BLaER1 (cell line): Measurements from ENCODE around the gene ZNF544.

Experiments
- H3K27ac ChIP-seq: shearing (Covaris generic); formaldehyde crosslinking; 2 replicates; pipeline ENCODE4 v1.8.1; 2022
- H3K27me3 ChIP-seq: shearing (Covaris generic); formaldehyde crosslinking; 2 replicates; pipeline ENCODE4 v1.8.1; 2022
- H3K36me3 ChIP-seq: shearing (Covaris generic); formaldehyde crosslinking; 2 replicates; pipeline ENCODE4 v1.8.1; 2022
- H3K4me1 ChIP-seq: shearing (Covaris generic); formaldehyde crosslinking; 2 replicates; pipeline ENCODE4 v1.8.1; 2022
- H3K4me2 ChIP-seq: shearing (Covaris generic); formaldehyde crosslinking; 2 replicates; pipeline ENCODE4 v1.8.1; 2022
- H3K4me3 ChIP-seq: shearing (Covaris generic); formaldehyde crosslinking; 2 replicates; pipeline ENCODE4 v1.8.1; 2022
- H3K9ac ChIP-seq: shearing (Covaris generic); formaldehyde crosslinking; 2 replicates; pipeline ENCODE4 v1.8.1; 2022
- H3K9me3 ChIP-seq: shearing (Covaris generic); formaldehyde crosslinking; 2 replicates; pipeline ENCODE4 v1.8.1; 2022
- H4K20me1 ChIP-seq: shearing (Covaris generic); formaldehyde crosslinking; 2 replicates; pipeline ENCODE4 v1.8.1; 2022
- Cebpa-rat ChIP-seq: shearing (Covaris generic); IDR thresholded peaks from 2 replicates; pipeline ENCODE4 v1.8.1; 2022

The ZNF544 gene

DNA sequence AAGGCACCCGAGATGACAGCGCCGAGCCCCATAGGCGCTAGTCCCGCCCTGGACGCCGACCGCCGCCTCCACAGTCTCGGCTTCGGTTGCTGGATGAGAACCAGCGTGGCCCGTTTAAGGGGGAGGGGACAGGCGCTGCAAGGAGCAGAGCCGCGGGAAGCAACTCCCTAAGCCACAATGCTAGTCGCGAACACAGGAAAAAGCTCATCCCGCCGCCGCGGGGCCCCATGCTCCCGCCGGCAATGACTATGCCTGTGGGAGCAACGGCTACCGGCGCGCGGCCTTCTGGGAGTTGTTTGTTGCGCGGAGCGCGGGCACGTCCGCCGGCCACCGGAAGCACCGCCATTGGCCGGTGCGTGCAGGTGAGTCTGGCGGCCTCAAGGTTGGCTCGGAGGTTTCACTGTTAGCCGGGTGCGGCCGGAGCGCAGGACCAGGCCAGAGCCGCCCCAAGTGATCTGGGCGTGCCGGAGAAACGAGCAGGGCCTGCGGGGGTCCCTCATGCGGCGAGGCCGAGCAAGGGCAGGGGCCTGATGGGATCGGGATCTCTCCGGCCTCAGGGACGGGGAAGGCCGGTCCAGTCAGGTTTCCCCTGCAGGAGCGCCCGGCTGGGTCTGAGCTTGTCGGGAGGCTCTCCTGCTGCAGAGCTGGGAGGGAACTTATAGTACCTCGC is at the start of gene ZNF544:
ZNF544 (plus strand) TSS at position 330 of the 670 bp plus-strand sequence. CDS start 15,110 bp downstream, outside the sequence.
- Histone ChIP-seq H3K36me3 (peaks cover 44% of the 10 kb centered on the region), H3K9me3 (peaks cover 79% of the 10 kb centered on the region), H3K27me3 (no peaks in the 10 kb centered on the region), H3K4me2 (peak within 1 kb of the TSS; percentile 95), H3K27ac (peak within 1 kb of the TSS; percentile 92), H3K9ac (peak within 1 kb of the TSS; percentile 90), H3K4me1 (peaks cover 29% of the 10 kb centered on the region), H3K4me3 (peak within 1 kb of the TSS; percentile 90), H4K20me1 (no peaks in the 10 kb centered on the region; the same call in 1 of the 2 replicates)
- TF ChIP-seq Cebpa-rat = no peak

DNA sequence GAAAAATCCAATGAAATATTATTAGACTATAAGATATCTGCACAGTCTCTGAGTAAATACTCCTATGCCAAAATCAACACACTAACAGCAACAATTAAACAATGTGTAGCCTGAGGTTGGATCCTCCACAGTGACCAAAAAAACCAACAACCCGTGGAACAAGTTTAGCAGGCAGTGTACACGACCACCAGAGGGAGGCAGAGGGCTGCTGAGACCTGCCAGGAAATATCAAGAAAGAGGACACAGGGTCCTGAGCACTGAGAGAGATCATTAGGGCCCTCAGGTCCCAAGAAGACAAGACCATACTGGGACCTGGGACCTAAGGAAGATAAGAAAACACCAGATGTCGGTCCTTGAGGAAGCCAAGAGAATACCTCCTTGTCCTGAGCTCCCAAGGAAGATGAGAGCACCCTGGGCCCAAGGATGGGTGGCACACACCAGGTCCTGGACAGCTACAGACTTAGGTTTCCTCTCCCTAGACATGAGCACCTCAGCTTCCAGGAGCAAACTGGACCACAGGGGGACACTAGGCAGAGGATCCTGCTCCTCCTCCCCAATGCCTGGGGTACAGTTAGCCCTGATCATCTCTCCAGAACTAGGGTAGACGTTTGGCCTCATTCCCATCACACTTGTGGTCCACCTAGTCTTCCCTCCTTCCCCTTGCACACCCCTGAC is 46.7 kb upstream of the ZNF544 start:
- Histone ChIP-seq H3K27ac (peak overlapping the region; percentile 99), H3K27me3 (no peaks in the 10 kb centered on the region), H3K9me3 (peaks cover 92% of the 10 kb centered on the region), H3K4me3 (peak overlapping the region; percentile 91), H3K4me2 (peak overlapping the region; percentile 83), H3K36me3 (peaks cover 69% of the 10 kb centered on the region), H4K20me1 (no peaks in the 10 kb centered on the region), H3K9ac (peak overlapping the region; percentile 57), H3K4me1 (peaks cover 11% of the 10 kb centered on the region)
- TF ChIP-seq Cebpa-rat = no peak

GRCh38 chr19:58182577-58182988 is 46.1 kb upstream of the ZNF544 start:
- Histone ChIP-seq H3K9me3 (peaks cover 92% of the 10 kb centered on the region), H4K20me1 (no peaks in the 10 kb centered on the region), H3K27ac (peak overlapping the region; percentile 99), H3K36me3 (peaks cover 72% of the 10 kb centered on the region), H3K4me3 (peak overlapping the region; percentile 91), H3K4me2 (peak overlapping the region; percentile 83), H3K27me3 (no peaks in the 10 kb centered on the region), H3K4me1 (peaks cover 11% of the 10 kb centered on the region), H3K9ac (peak overlapping the region; percentile 95)
- no peak for TF ChIP-seq Cebpa-rat

GRCh38 chr19:58182989-58183816 is 45.5 kb upstream of the ZNF544 start, which contains the start of gene ZNF274:
ZNF274 (plus strand) TSS chr19:58183061; CDS start chr19:58183966, 905 bp downstream.
- Histone ChIP-seq H3K27ac (peak within 1 kb of the TSS; percentile 99), H3K9me3 (peaks cover 92% of the 10 kb centered on the region), H3K27me3 (no peaks in the 10 kb centered on the region), H4K20me1 (no peaks in the 10 kb centered on the region), H3K9ac (peak within 1 kb of the TSS; percentile 95), H3K4me3 (peak within 1 kb of the TSS; percentile 91), H3K36me3 (peaks cover 72% of the 10 kb centered on the region), H3K4me2 (peak within 1 kb of the TSS; percentile 83), H3K4me1 (peaks cover 11% of the 10 kb centered on the region)
- no peak for TF ChIP-seq Cebpa-rat

DNA sequence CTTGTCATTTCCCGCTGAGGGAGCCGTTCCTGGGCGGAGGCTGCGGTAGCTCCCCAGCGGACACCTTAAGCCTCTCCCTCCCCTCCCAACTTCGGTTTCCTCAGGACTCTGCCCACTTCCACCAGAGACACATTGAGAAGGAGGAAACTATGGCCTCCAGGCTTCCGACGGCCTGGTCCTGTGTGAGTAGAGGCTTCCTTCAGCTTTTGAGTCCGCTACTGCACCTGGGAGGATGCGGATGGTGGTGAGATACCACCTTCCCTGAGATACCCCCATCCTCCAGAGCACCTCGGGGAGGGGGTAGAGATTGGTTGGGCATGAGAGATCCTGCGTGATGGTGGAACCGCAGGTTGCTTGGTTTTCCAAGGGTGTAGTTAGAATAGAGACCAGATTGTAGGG is 44.9 kb upstream of the ZNF544 start:
- Histone ChIP-seq H3K27ac (peak overlapping the region; percentile 99), H3K4me3 (peak overlapping the region; percentile 91), H3K9ac (peak overlapping the region; percentile 95), H3K27me3 (no peaks in the 10 kb centered on the region), H4K20me1 (no peaks in the 10 kb centered on the region), H3K36me3 (peaks cover 70% of the 10 kb centered on the region), H3K4me1 (peaks cover 11% of the 10 kb centered on the region), H3K9me3 (peaks cover 91% of the 10 kb centered on the region), H3K4me2 (peak overlapping the region; percentile 83)
- no peak for TF ChIP-seq Cebpa-rat

- Histone ChIP-seq H3K9me3 (peaks cover 100% of the 10 kb centered on the region), H3K36me3 (peaks cover 100% of the 10 kb centered on the region)
- no peak for TF ChIP-seq Cebpa-rat
Observed at GRCh38 chr19:58196901-58197616, 31.7 kb upstream of the ZNF544 start.

DNA sequence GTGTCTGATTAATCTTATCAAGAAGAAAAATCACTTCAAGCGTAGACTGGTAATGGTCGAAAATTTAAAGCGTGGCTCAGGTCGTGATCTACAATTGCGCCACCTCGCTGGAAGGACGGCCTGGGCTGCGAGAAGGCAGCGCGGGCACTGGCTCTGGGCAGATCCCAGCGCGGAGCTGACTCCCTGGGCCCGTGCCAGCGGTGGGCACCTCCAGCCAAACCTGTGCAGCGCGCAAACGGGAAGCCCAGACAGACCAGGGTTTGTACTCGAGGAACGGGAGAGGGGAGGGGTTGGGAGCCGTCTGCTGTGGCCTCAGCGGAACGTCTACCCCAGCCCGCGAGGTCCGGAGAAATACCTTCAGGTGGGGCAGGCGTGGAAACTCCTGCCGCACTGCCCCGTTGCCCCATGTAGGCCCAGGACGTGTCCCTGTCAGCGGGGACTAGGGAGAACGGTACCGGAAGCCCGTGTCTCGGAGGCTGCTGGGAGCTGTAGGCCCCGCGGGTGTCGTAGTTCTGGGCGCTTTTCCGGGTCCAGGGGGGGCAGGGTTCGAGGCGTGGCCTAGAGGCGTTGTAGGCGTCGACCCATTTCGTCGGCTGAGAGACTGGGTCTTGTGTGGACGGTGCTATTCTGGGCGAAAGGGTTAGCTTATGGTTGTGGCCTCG is 24.8 kb upstream of the ZNF544 start:
- H3K9ac ChIP-seq = no peak overlapping the region
- H3K4me2 ChIP-seq = no peak overlapping the region
- peaks cover 3% of the 10 kb centered on the region; the same call in 1 of the 2 replicates for H3K27me3 ChIP-seq

More at GRCh38 chr19:58196901-58197616, 31.7 kb upstream of the ZNF544 start:
- Histone ChIP-seq H3K4me2 (no peak overlapping the region), H3K4me1 (no peaks in the 10 kb centered on the region), H3K4me3 (peak overlapping the region; percentile 41), H3K27me3 (0 out of 2 replicates have a peak, but pooled peaks cover 4% of the 10 kb centered on the region), H3K27ac (no peak overlapping the region), H4K20me1 (no peaks in the 10 kb centered on the region), H3K9ac (no peak overlapping the region)

GRCh38 chr19:58204566-58204965 is 24.1 kb upstream of the ZNF544 start:
- Histone ChIP-seq H4K20me1 (no peaks in the 10 kb centered on the region), H3K4me3 (peak overlapping the region; percentile 49), H3K36me3 (peaks cover 100% of the 10 kb centered on the region), H3K9ac (no peak overlapping the region), H3K27ac (no peak overlapping the region), H3K27me3 (peaks cover 3% of the 10 kb centered on the region; the same call in 1 of the 2 replicates), H3K4me1 (no peaks in the 10 kb centered on the region), H3K9me3 (peaks cover 100% of the 10 kb centered on the region), H3K4me2 (no peak overlapping the region)
- no peak for TF ChIP-seq Cebpa-rat

More for the DNA sequence above, 24.8 kb upstream of the ZNF544 start:
- Histone ChIP-seq H3K4me3 (peak overlapping the region; percentile 49), H3K9me3 (peaks cover 100% of the 10 kb centered on the region), H3K27ac (no peak overlapping the region), H3K36me3 (peaks cover 100% of the 10 kb centered on the region), H4K20me1 (no peaks in the 10 kb centered on the region), H3K4me1 (no peaks in the 10 kb centered on the region)
- TF ChIP-seq Cebpa-rat = no peak
